ENCODE measurements around the gene MSLN.

MSLN gene

DNA sequence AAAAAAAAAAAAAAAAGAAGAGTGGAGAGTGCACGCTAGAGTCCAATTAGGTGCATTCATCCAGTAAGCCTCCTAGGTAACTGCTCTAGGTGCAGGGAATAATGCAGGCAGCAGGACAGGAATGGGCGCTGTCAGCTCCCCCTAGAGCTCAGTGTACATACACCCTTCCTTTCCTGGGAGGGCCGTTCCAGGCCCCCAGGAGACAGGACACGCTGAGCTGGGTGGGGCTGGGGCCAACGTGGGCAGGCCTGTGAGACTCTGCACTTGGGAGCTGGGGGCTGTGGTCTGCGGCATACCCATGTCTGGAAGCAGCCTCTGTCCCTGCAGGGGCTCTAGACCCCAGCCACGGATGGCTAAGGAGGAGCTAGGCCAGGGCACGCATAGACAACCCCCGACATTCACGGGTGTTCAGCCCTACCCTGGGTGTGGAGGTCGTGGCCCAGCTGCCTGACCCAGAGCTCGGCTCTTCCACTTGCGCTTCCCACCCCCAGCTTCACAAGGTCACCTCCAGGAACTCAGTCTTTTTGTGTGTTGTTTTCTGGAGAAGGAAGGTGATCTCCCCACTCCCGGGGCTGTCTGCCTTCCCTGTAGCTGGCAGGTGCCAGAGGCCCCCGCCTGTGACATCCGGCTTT is 40.6 kb upstream of the MSLN start:
- peak overlapping the region; percentile 86 for H3K4me3 ChIP-seq (ENCODE audit: low read depth, low read length)
- DNase-seq (ENCODE audit: low read depth) = no peak

DNA sequence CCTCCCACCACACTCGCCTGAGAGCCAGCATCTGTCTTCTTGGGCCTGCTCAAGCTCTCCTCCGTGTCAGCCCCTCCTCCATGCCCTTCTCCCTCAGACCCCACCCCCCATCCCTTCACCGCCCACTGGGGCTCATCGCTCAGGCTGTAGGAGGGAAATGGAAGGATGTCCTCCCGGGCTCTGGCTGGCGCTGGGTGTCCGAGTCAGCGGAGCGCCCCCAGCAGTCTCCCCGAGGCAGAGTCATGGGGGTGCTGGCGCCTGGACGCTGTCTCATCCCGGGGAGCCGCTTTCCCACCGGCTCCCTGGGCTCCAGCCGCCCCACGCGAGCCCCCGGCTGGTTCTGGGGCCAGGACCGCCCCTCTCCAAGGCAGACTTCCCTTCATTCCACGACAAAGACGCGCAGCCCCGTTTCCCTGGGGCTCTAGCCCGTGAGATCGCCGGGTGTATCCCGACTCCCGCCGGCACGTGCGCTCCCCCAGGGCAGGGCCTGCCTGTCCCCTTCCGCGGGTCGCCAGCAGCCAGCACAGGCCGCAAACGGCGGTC is 40.0 kb upstream of the MSLN start:
- H3K4me3 ChIP-seq (ENCODE audit: low read depth, low read length) = peak overlapping the region; percentile 86
- TF ChIP-seq, protein P1, sequence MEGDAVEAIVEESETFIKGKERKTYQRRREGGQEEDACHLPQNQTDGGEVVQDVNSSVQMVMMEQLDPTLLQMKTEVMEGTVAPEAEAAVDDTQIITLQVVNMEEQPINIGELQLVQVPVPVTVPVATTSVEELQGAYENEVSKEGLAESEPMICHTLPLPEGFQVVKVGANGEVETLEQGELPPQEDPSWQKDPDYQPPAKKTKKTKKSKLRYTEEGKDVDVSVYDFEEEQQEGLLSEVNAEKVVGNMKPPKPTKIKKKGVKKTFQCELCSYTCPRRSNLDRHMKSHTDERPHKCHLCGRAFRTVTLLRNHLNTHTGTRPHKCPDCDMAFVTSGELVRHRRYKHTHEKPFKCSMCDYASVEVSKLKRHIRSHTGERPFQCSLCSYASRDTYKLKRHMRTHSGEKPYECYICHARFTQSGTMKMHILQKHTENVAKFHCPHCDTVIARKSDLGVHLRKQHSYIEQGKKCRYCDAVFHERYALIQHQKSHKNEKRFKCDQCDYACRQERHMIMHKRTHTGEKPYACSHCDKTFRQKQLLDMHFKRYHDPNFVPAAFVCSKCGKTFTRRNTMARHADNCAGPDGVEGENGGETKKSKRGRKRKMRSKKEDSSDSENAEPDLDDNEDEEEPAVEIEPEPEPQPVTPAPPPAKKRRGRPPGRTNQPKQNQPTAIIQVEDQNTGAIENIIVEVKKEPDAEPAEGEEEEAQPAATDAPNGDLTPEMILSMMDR (IDR thresholded peaks at IDR 0.05; ENCODE audit: insufficient read depth, low read depth, low read length, missing control alignments) = peak; percentile 21
- DNase-seq (ENCODE audit: low read depth) = peak; percentile 85

More for the DNA sequence above, 40.6 kb upstream of the MSLN start:
- TF ChIP-seq, protein P1 (IDR thresholded peaks at IDR 0.05; ENCODE audit: insufficient read depth, low read depth, low read length, missing control alignments) = no peak

DNA sequence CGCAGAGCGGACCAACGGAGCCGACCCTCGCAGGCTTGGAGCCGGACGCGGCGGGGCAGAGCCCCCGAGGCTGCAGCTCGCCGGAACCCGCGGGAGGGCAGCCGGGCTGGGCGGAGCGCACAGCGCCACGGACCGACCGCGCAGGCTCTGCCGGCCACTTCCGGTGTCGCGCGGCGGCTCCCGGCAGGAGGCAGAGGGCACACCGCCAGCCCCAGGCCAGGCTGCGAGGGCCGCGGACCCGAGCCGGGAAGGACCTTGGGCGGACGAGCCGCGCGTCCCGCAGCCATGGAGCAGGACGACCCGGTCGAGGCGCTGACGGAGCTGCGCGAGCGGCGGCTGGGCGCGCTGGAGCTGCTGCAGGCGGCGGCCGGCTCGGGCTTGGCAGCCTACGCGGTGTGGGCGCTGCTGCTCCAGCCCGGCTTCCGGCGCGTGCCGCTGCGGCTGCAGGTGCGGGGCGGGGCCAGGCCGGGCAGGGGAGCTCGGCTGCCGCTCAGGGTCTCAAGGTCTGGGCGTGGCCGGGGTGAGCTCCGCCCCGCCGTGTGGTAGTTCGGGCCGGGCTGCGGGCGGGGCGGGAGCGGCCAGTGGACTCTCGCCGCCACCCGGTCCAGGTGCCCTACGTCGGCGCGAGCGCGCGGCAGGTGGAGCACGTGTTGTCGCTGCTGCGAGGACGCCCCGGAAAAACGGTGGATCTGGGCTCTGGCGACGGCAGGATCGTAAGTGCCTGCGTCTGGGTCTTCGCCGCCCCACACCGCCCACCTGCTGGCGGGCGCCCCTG is 39.4 kb upstream of the MSLN start, which contains the start of gene ANTKMT:
Gene ANTKMT (plus strand): TSS at position 157 of the 775 bp plus-strand sequence. CDS start 129 bp downstream, at position 286.
- DNase-seq (ENCODE audit: low read depth) = peak; percentile 95
- TF ChIP-seq, protein P1 (IDR thresholded peaks at IDR 0.05; ENCODE audit: insufficient read depth, low read depth, low read length, missing control alignments) = no peak

DNA sequence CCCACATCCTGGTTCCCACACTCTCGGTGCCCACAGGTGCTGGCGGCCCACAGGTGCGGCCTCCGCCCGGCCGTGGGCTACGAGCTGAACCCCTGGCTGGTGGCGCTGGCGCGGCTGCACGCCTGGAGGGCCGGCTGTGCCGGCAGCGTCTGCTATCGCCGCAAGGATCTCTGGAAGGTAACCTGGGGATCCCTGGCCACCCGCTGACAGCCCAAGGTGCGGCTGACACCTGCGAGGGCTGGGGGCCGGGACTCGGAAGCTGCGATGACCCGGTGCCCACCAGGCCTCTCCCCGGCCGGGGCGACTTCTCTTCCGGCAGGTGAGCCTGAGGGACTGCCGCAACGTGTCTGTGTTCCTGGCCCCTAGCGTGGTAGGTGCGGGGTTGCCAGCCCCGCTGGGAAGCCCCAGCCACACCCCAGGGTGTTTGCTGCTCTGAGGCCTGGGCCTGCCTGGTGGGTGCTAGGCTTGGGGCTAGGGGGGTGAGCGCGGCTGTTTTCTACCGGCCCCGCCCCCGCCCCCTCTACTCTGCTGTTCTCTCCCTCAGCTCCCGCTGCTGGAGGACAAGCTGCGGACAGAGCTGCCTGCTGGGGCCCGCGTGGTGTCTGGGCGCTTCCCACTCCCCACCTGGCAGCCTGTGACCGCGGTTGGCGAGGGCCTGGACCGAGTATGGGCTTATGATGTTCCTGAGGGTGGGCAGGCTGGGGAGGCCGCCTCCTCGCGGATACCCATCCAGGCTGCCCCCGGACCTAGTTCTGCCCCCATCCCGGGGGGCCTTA is 38.6 kb upstream of the MSLN start:
- H3K4me3 ChIP-seq (ENCODE audit: low read depth, low read length) = peak overlapping the region; percentile 86
- TF ChIP-seq, protein P1 (IDR thresholded peaks at IDR 0.05; ENCODE audit: insufficient read depth, low read depth, low read length, missing control alignments) = no peak

More for the DNA sequence above, 39.4 kb upstream of the MSLN start, which contains the start of gene ANTKMT:
- peak within 1 kb of the TSS; percentile 86 for H3K4me3 ChIP-seq (ENCODE audit: low read depth, low read length)

DNA sequence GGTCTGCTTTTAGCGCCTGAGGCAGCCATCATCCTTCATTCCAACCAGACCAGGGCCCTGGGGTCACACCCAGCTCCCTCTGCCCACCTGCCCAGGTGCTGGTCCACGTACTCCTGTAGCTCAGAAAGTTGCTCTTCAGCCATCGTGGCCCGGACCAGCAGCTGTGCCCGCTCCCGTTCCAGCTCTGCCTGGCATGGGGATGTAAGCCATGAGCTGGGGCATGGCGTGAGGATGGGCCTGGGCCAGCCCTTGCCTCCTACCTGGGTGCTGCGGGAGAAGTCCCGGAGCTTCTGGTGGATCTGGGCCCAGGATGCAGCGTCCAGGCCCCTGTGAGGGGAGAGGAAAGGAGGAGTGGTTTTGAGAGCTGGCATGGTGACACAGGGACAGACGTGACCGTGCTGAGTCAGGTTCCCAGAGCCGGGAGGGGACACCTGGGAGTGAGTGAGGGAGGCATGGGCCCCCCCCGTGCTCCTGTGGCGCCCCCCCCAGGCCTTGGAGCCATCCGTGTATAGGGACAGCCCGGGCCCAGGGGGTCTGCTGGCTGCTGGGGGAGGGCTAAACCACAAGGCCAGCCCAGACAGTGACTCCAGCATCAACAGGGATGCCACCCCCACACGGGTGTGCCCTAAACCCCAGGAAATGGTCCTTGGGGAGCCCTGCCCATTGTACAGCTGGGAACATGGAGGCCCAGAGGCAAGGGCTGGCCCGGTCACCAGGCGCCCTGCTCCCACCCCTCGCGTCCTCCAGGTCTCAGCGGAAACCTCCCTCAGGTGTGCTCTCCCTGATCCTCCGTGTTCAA is 37.5 kb upstream of the MSLN start:
- TF ChIP-seq, protein P1 (IDR thresholded peaks at IDR 0.05; ENCODE audit: insufficient read depth, low read depth, low read length, missing control alignments) = no peak
- no peak for DNase-seq (ENCODE audit: low read depth)
- H3K4me3 ChIP-seq (ENCODE audit: low read depth, low read length) = no peak overlapping the region

More for the DNA sequence above, 38.6 kb upstream of the MSLN start:
- no peak for DNase-seq (ENCODE audit: low read depth)

DNA sequence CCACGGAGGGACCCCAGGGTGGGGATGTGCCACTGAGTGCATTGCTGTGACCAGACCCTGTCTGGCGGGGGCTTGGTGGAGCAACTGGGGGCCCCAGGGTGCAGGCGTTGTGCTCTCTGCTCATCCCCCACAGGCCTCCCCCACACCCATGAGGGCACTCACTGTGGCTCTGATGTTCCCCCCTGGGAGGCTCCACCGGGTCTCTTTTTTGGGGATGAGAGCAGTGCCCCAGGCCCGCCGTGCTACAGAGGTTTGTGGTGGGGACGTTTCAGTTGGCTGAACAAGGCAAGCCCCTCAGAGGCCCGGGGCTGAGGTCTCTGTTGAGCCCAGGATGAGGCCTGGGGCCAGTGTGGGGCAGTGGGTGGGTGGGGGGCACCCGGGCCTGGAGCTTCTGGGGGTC is 36.8 kb upstream of the MSLN start:
- TF ChIP-seq, protein P1 (IDR thresholded peaks at IDR 0.05; ENCODE audit: insufficient read depth, low read depth, low read length, missing control alignments) = no peak
- no peak for DNase-seq (ENCODE audit: low read depth)
- H3K4me3 ChIP-seq (ENCODE audit: low read depth, low read length) = no peak overlapping the region

Data from GM12865 (cell line).